SHP77 treated with DMSO at 0.1 percent for 48 hours (cell line): Measurements from ENCODE around the gene RHOH.

ENCODE experiments used
- DNase-seq: peaks from one replicate; lab custom pipeline; 2025; lab: John Stamatoyannopoulos, UW

Gene RHOH

DNA sequence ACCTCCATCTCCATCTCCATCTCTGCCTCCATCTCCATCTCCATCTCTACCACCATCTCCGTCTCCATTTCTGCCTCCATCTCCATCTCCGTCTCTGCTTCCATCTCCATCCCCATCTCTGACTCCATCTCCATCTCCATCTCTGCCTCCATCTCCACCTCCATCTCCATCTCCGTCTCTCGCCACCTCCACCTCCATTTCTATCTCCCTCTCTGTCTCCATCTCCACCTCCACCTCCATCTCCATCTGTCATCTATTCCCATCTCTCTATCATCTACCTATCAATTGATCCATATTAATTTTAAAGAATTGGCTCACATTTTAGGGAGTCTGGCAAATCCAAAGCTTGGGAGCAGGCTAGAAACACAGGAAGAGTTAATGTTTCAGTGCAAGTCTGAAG lies 98.7 kb downstream of the RHOH start:
- DNase-seq = no peak
